NCI-H524 treated with DMSO at 0.1 percent for 48 hours (cell line): ENCODE data around the gene COX19.

Experiments
- DNase-seq: peaks from one replicate; lab custom pipeline; 2025; lab: John Stamatoyannopoulos, UW

Gene COX19

GRCh38 chr7:974820-975681, at the start of gene COX19:
TSS of gene COX19 (minus strand) at chr7:975549. CDS start at chr7:975509, 40 bp downstream.
- no peak for DNase-seq

- no peak for DNase-seq
Observed at GRCh38 chr7:1024331-1024841, 49.0 kb upstream of the COX19 start.

GRCh38 chr7:1022801-1023465, 47.6 kb upstream of the COX19 start:
- no peak for DNase-seq

GRCh38 chr7:1022356-1022755, 47.0 kb upstream of the COX19 start:
- no peak for DNase-seq

GRCh38 chr7:1021931-1022330, 46.6 kb upstream of the COX19 start:
- DNase-seq = no peak

- no peak for DNase-seq
Observed at GRCh38 chr7:1021366-1021765, 46.0 kb upstream of the COX19 start.

- DNase-seq = no peak
Observed at GRCh38 chr7:1020849-1021251, 45.5 kb upstream of the COX19 start.

- no peak for DNase-seq
Observed at GRCh38 chr7:1019789-1020610, 44.7 kb upstream of the COX19 start.

GRCh38 chr7:1019255-1019785, 44.0 kb upstream of the COX19 start:
- no peak for DNase-seq

- no peak for DNase-seq
Observed at GRCh38 chr7:1018334-1018695, 43.0 kb upstream of the COX19 start.

- no peak for DNase-seq
Observed at GRCh38 chr7:1017586-1018333, 42.4 kb upstream of the COX19 start.

- no peak for DNase-seq
Observed at GRCh38 chr7:1016577-1017531, 41.5 kb upstream of the COX19 start.

- DNase-seq = no peak
Observed at GRCh38 chr7:1015196-1016121, 40.1 kb upstream of the COX19 start.

GRCh38 chr7:1014681-1015080, 39.3 kb upstream of the COX19 start:
- DNase-seq = no peak

- no peak for DNase-seq
Observed at GRCh38 chr7:1013581-1013980, 38.2 kb upstream of the COX19 start.

- DNase-seq = no peak
Observed at GRCh38 chr7:1012716-1013095, 37.4 kb upstream of the COX19 start.

- DNase-seq = no peak
Observed at GRCh38 chr7:1012004-1012715, 36.8 kb upstream of the COX19 start.

- no peak for DNase-seq
Observed at GRCh38 chr7:1011297-1012003, 36.1 kb upstream of the COX19 start.
